ENCODE results near the gene RNLS.

DNA sequence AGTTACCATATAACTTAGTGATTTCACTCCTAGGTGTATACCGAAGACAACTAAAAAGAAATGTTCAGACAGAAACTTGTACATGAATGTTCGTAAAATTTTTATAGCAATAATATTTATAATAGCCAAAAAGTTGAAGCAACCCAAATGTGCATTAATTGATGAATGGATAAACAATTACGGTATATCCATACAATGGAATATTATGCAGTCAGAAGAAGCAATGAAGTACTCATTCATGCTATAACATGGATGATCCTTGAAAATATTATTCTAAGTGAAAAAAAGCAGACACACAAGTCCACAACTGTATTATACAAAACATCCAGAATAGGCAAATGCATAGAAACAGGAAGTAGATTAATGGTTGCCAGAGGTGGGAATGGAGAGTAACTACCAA is 183.9 kb downstream of the RNLS start:
- TF ChIP-seq, protein P1, sequence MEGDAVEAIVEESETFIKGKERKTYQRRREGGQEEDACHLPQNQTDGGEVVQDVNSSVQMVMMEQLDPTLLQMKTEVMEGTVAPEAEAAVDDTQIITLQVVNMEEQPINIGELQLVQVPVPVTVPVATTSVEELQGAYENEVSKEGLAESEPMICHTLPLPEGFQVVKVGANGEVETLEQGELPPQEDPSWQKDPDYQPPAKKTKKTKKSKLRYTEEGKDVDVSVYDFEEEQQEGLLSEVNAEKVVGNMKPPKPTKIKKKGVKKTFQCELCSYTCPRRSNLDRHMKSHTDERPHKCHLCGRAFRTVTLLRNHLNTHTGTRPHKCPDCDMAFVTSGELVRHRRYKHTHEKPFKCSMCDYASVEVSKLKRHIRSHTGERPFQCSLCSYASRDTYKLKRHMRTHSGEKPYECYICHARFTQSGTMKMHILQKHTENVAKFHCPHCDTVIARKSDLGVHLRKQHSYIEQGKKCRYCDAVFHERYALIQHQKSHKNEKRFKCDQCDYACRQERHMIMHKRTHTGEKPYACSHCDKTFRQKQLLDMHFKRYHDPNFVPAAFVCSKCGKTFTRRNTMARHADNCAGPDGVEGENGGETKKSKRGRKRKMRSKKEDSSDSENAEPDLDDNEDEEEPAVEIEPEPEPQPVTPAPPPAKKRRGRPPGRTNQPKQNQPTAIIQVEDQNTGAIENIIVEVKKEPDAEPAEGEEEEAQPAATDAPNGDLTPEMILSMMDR (IDR thresholded peaks at IDR 0.05; ENCODE audit: low read depth, low read length), result no peak
- TF ChIP-seq POLR2A (IDR thresholded peaks at IDR 0.05; ENCODE audit: extremely low read depth, insufficient read length), result no peak
